ENCODE results near the gene TARP.

TARP gene

DNA sequence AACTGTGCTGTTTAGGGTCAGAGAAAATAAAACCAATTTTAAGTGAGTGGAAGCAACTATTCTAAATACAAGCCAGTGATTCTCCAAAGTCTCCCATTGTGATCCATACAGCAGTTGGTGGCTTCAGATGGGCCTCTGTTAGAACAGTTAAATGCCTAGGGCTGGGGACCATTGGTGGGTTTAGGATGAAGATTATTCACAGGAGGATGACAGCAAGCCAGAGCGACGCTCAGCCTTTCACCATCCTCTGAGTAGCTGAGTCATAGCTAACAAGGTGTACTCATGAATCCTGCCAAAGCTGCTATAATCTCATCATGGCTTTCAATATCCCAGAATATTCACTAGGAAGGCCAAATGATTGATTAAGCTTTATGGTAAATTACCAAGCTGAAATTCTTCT, 55.8 kb downstream of the TARP start:
- no peak for DNase-seq (ENCODE audit: low read depth in 3 of 3)

DNA sequence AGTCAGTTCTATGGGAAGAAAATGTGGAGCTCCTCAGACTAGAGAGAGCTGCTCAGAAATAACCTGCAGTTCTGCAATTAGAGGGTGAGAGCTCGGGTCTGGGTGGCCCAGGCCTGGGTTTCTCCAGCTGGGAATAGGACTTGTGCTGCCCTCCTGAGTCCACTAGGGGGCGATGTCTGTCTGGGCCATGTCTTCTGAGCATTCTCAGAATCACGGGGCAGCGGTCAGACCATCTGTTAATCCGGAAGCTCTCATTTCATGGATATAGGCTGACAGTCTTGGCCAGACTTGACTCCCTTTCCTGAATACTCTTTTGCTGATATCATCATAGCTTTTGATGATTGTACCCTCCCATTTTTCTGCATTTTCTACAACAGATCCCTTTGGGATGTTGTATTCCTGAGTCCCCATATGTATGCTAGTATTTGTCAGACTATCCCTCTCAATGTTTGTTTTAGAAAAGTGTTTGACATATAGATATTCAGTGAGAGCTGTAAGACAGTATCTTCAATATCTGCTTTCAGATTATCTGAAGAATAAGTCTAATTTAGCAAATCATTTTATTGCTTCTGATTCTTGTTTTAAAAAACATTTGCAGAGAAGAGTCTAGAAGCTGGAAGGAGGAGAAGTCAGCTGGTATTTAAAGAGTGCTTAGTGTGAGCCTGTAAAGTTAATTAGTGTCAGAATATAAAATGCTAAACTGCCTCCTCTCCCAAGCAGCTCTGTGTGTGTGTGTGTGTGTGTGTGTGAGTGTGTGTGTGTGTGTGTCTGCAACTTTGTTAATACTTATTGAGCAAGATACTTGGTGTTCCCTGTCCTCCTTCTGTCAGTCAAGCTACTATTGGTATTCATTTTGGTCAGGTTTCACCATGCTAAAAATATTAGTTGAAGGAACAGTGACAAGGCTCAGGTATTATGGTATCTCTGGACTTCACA, 57.4 kb downstream of the TARP start:
- DNase-seq (ENCODE audit: low read depth in 3 of 3), result peak; percentile 41 to 60 (median 41)

DNA sequence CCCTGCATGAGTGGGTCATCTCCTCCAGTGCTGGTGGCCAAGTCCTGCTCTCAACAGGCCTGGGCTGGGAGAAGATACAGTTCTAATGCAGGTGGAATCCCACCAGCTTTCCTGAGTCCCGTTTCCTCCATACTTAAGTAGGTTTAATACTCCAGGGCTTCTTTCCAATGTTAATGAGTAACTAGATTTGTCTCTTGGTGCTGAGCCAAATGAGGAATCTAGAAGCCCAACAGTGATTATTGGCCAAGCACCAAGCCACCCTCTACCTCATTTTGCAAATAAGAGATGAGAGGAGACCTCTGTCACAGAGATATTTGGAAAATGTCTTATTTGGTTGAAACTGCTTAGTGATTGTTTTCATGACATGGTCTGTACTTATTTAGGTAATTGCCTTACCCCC, 58.3 kb downstream of the TARP start:
- no peak for DNase-seq (ENCODE audit: low read depth in 3 of 3)

DNA sequence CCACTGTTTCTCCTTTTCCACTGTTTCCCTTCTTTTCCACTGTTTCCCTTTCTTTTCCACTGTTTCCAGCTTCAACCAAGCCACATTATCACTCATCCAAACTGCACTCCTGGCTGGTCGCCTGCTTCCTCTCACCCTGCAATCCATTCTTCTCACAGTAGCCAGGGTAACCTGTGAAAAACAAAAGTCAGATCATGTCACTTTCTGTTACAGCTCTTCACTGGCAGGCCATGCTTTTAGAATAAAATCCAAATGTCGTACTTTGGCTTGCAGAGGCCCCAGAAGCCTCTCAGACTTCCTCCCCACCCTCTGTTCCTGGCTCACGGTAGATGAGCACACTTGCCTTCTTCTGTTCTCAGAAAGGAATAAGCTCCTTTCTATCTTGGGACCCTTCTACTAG, 61.5 kb downstream of the TARP start:
- no peak for DNase-seq (ENCODE audit: low read depth in 3 of 3)

DNA sequence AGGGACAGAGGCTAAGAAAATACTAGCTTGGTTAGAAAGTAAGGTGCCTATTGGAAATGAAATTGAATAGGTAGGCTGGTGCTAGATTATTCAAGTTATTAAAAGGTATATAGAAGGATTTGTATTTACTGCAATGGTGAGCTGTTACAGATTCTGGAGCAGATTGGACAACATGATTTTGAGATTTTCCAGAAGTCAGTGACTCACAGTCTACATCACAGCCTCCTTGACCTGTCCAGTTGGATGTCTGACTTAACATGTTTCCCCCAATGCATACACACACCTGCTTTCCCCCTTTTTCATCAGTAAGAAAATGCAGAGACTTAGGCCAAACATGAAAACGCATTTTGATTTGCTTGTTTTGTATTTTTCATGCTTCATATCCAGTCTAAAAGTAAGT, 62.0 kb downstream of the TARP start:
- no peak for DNase-seq (ENCODE audit: low read depth in 3 of 3)
